ENCODE results near the gene RPS3.

DNA sequence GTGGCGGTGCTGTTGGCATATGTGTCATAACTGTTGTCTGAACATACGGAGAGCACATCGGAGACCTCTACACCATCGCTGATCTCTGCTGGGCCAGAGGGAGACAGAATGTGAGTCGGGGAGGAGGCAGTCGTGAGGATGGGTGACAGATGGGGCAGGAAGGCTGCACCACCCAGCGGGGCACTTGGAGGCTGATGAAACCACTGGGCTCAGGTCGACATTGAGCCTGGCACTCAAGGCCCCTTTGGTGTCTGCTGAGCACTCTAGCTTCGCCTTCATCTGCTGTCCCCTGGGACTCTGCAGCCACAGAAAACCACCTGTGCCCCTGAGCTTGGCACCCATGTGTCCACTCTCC is 36.2 kb downstream of the RPS3 start:
- TF ChIP-seq SP1 (IDR thresholded peaks at IDR 0.05) (no peak), SUZ12 (IDR thresholded peaks at IDR 0.05) (no peak)

All from HEK293T (cell line).